OCI-LY3 (cell line): Measurements from ENCODE around the gene SLC1A7.
A peak's percentile ranks its signal among the peaks of the same experiment; 100 is the strongest.

ENCODE experiments used
- H2AFZ ChIP-seq: fragments of 200-600, 300-600 bp; shearing (Covaris generic); 2 replicates; pipeline ENCODE4 v1.6.0; 2014; ENCODE audit warnings: antibody characterized with exemption, low read depth, low read length
- H3K27ac ChIP-seq: fragments of 200-600, 300-600 bp; sonication (generic); 2 replicates; pipeline ENCODE4 v1.5.1; 2014; ENCODE audit warnings: mild to moderate bottlenecking, low read length, moderate library complexity, mixed read lengths
- H3K27me3 ChIP-seq: fragments of 200-600, 300-600 bp; sonication (generic); 2 replicates; pipeline ENCODE4 v1.6.1; 2014; ENCODE audit warnings: low read depth, low read length, mixed read lengths
- H3K36me3 ChIP-seq: fragments of 200-600, 300-600 bp; sonication (generic); replicated peaks from 2 replicates; pipeline ENCODE3; 2014; ENCODE audit warnings: low read depth, low read length, mixed read lengths
- H3K4me1 ChIP-seq: fragments of 300-600, 200-600 bp; sonication (generic); 2 replicates; pipeline ENCODE4 v1.6.1; 2014; ENCODE audit warnings: low read length, mixed read lengths
- H3K4me2 ChIP-seq: fragments of 200-600, 300-600 bp; sonication (generic); 2 replicates; pipeline ENCODE4 v1.6.1; 2014; ENCODE audit warnings: low read length, mixed read lengths
- H3K4me3 ChIP-seq: fragments of 300-600, 200-600 bp; sonication (generic); 2 replicates; pipeline ENCODE4 v1.5.1; 2014; ENCODE audit warnings: antibody characterized with exemption, mild to moderate bottlenecking, low read length, moderate library complexity
- H3K79me2 ChIP-seq: fragments of 300-600, 200-600 bp; shearing (Covaris generic); 2 replicates; pipeline ENCODE4 v1.6.1; 2014; ENCODE audit warnings: mild to moderate bottlenecking, low read length, mixed read lengths
- H3K9ac ChIP-seq: fragments of 300-600, 200-600 bp; shearing (Covaris generic); 2 replicates; pipeline ENCODE4 v1.6.0; 2014; ENCODE audit warnings: mild to moderate bottlenecking, low read length, moderate library complexity
- H3K9me3 ChIP-seq: fragments of 200-600, 300-600 bp; shearing (Covaris generic); 2 replicates; pipeline ENCODE4 v1.6.1; 2014; ENCODE audit warnings: low read length, mixed read lengths; ENCODE audit not compliant: insufficient read depth
- H4K20me1 ChIP-seq: fragments of 200-600, 300-600 bp; sonication (generic); 2 replicates; pipeline ENCODE4 v1.6.1; 2016; ENCODE audit warnings: low read length, mixed read lengths; ENCODE audit not compliant: insufficient read depth
- EZH2phosphoT487 ChIP-seq: fragments of 200-600 bp; shearing (Covaris generic); IDR thresholded peaks from 2 replicates; pipeline ENCODE4 v1.6.1; 2018; ENCODE audit warnings: antibody characterized with exemption, mixed run types, low read depth
- TF ChIP-seq, protein P1 (sequence below): fragments of 200-600, 300-600 bp; sonication (generic); IDR thresholded peaks from 2 replicates; pipeline ENCODE4 v1.5.1; 2014; ENCODE audit warnings: antibody characterized with exemption, low read length, low read depth

SLC1A7 gene

DNA sequence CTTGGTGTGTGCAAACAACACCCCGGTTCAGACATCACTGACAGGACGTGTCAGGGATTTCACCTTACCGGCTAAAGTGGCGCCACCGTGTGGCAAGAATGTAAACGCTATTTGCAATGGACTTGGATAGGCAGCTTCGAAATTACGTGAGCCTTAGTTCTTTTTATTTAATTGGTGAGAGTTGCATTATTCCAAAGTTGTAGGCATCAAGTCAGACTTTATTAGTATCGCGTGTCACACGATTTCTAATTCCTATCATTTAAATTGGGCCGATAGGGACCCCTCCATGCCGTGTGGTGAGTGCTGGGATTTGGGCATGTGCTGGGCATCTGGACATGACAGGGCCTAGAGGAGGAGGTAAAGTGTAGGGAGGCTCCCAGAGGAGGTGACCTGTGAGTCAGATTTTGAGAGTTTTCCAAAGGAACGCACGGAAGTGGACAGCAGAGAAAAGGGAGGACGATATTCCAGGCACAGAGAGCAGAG lies 39.7 kb upstream of the SLC1A7 start:
- TF ChIP-seq EZH2phosphoT487, result no peak
- TF ChIP-seq, protein P1, sequence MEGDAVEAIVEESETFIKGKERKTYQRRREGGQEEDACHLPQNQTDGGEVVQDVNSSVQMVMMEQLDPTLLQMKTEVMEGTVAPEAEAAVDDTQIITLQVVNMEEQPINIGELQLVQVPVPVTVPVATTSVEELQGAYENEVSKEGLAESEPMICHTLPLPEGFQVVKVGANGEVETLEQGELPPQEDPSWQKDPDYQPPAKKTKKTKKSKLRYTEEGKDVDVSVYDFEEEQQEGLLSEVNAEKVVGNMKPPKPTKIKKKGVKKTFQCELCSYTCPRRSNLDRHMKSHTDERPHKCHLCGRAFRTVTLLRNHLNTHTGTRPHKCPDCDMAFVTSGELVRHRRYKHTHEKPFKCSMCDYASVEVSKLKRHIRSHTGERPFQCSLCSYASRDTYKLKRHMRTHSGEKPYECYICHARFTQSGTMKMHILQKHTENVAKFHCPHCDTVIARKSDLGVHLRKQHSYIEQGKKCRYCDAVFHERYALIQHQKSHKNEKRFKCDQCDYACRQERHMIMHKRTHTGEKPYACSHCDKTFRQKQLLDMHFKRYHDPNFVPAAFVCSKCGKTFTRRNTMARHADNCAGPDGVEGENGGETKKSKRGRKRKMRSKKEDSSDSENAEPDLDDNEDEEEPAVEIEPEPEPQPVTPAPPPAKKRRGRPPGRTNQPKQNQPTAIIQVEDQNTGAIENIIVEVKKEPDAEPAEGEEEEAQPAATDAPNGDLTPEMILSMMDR, result peak; percentile 83
- Histone ChIP-seq H3K36me3 (no peaks in the 10 kb centered on the region), H3K79me2 (no peaks in the 10 kb centered on the region), H2AFZ (peak overlapping the region; percentile 67; the same call in 1 of the 2 replicates), H3K4me1 (peaks cover 4% of the 10 kb centered on the region), H3K9me3 (no peaks in the 10 kb centered on the region), H3K9ac (no peak overlapping the region), H3K27me3 (peaks cover 2% of the 10 kb centered on the region), H4K20me1 (no peaks in the 10 kb centered on the region), H3K27ac (no peak overlapping the region), H3K4me2 (peak overlapping the region; percentile 45), H3K4me3 (no peak overlapping the region)

DNA sequence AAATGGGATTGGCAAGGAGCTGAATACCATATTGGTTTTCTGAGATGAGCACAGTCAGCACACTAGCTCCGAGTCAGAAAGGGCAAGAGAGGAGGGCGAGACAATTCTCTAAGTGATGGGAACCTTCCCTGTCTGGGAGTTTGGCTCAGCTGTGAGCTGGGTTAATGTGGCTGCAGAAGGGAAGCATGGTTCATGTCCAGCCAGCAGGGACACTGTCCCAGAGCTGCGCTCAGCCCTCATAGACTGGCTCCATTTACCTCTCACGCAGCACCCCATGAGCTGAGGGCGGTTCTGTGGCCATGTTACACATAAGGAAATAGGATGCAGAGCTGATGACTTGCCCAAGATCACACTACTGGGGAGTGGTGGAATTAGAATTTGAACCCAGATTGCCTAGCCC lies 38.5 kb upstream of the SLC1A7 start:
- no peak overlapping the region for H3K4me3 ChIP-seq
- no peak overlapping the region for H3K9ac ChIP-seq
- H3K4me2 ChIP-seq, result no peak overlapping the region
- no peaks in the 10 kb centered on the region for H3K9me3 ChIP-seq
- no peaks in the 10 kb centered on the region for H3K27me3 ChIP-seq
- no peak overlapping the region for H3K27ac ChIP-seq
- no peak for TF ChIP-seq EZH2phosphoT487
- TF ChIP-seq, protein P1, result no peak
- peaks cover 8% of the 10 kb centered on the region for H3K4me1 ChIP-seq
- H3K36me3 ChIP-seq, result no peaks in the 10 kb centered on the region
- no peaks in the 10 kb centered on the region for H4K20me1 ChIP-seq
- no peak overlapping the region for H2AFZ ChIP-seq
- H3K79me2 ChIP-seq, result no peaks in the 10 kb centered on the region

DNA sequence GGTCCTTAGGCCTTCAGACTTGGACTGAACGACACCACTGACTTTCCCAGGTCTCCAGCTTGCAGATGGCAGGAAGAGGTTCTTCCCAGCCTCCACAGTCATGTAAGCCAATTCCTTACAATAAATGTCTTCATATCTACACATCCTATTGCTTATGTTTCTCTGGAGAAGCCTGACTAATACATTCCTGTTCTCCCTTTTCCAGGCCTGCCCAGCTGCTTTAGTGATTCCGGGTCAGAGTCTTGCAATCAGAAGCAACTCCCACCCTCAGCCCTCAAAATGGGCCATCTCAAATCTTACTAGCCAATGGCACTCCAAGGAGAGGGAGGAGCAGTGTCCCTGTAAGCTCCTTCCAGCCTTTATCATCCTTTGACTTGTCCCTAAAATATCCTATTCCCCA lies 37.8 kb upstream of the SLC1A7 start:
- H3K36me3 ChIP-seq, result no peaks in the 10 kb centered on the region
- no peak overlapping the region for H3K27ac ChIP-seq
- no peak overlapping the region for H3K9ac ChIP-seq
- no peak overlapping the region for H3K4me2 ChIP-seq
- H3K27me3 ChIP-seq, result no peaks in the 10 kb centered on the region
- no peaks in the 10 kb centered on the region for H3K9me3 ChIP-seq
- H2AFZ ChIP-seq, result no peak overlapping the region
- H3K4me1 ChIP-seq, result peaks cover 8% of the 10 kb centered on the region
- TF ChIP-seq, protein P1, result no peak
- no peak for TF ChIP-seq EZH2phosphoT487
- no peaks in the 10 kb centered on the region for H4K20me1 ChIP-seq
- H3K4me3 ChIP-seq, result no peak overlapping the region
- no peaks in the 10 kb centered on the region for H3K79me2 ChIP-seq

DNA sequence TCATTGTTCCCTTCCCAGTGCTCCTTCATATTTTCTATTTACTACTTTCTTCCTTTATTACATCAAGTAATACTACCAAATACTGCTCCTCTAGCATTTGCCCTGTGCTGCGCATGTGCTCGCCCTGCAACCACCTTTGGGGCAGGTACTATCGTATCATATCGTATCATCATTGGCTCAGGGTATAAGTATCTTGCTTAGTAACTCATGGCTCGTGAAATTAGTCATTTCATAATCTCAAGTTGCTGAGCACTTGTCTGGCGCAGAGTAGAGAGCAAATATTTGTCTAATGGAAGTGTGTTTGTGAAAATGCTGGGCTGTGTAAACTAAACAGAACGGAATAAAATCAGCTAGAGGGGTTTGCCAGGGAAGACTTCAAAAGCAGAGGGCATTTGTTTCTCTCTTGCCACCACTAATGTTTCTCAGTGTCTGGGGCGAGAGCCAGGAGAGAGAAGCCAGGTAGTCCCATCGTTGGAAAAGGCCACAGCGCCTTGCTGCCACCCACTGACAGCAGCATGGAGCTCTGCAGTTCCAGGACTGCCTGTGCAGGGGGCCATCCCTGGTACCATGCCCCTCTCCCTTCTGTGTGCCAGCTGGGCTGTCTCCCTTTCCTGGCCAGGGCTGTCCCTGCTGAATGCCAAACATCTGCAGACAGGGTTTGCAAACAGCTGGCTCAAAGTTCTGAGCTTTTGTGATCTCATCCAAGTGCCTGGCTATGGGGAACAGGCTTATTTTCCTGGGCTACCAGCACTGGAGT lies 34.2 kb upstream of the SLC1A7 start:
- Histone ChIP-seq H3K27me3 (no peaks in the 10 kb centered on the region), H3K27ac (no peak overlapping the region), H3K9me3 (no peaks in the 10 kb centered on the region), H3K4me2 (no peak overlapping the region), H3K4me1 (peaks cover 23% of the 10 kb centered on the region), H2AFZ (no peak overlapping the region), H4K20me1 (no peaks in the 10 kb centered on the region), H3K9ac (no peak overlapping the region), H3K4me3 (no peak overlapping the region), H3K79me2 (no peaks in the 10 kb centered on the region), H3K36me3 (no peaks in the 10 kb centered on the region)
- no peak for TF ChIP-seq EZH2phosphoT487
- TF ChIP-seq, protein P1, result no peak
